Measurements from ENCODE around the gene TNFSF9.
"Not testable (repeated sequence)": the region's sequence is repeated elsewhere in the genome, so short reads cannot be mapped to it uniquely, and the experiment has no call there.

Gene TNFSF9

GRCh38 chr19:6579450-6580178 lies 48.8 kb downstream of the TNFSF9 start:
- no peak for DNase-seq (ENCODE audit: low read depth)
- no peak for TF ChIP-seq CTCF (conservative IDR thresholded peaks at IDR 0.05; ENCODE audit: low read length)
- H3K4me3 ChIP-seq (ENCODE audit: low read length) = no peak overlapping the region

- TF ChIP-seq CTCF (conservative IDR thresholded peaks at IDR 0.05; ENCODE audit: low read length) = no peak
- DNase-seq (ENCODE audit: low read depth) = peak; percentile 51
- H3K4me3 ChIP-seq (ENCODE audit: low read length) = no peak overlapping the region
Observed at GRCh38 chr19:6580313-6580712, 49.5 kb downstream of the TNFSF9 start.

GRCh38 chr19:6582515-6583484 lies 52.0 kb downstream of the TNFSF9 start:
- H3K4me3 ChIP-seq (ENCODE audit: low read length); DNase-seq (ENCODE audit: low read depth): not testable (repeated sequence)
